Gastrocnemius medialis (tissue), 4 donors: ENCODE measurements around the gene CLDN34. TPM values are rescaled to one million over a fixed set of nuclear protein-coding genes. Genes with fewer than 3 reads are reported as not detected.

Experiments
- ATAC-seq, 2 donors: fragments of 150-250 bp; one replicate each; pipeline ENCODE4 v1.9.1; 2016
- DNase-seq, 2 donors: peaks; one replicate each; pipeline ENCODE4 v3.0.0-alpha.2; 2019
- H3K27ac ChIP-seq, 4 donors: fragments of 200-600 bp; sonication (generic); 1 replicate in 1 of 4; 2 replicates in 3 of 4; pipeline ENCODE4 v1.5.1; 2016 to 2018; ENCODE audit warnings: mild to moderate bottlenecking in 2 of 4, moderate library complexity in 1 of 4
- H3K27me3 ChIP-seq, 3 donors: fragments of 200-600 bp; sonication (generic) in 2 of 3; 1 replicate in 1 of 3; 2 replicates in 2 of 3; pipeline versions ENCODE4 v1.5.1 to v1.6.0; 2016 to 2019; ENCODE audit warnings: mild to moderate bottlenecking in 1 of 3, moderate library complexity in 1 of 3
- H3K36me3 ChIP-seq, 2 donors: fragments of 200-600 bp; sonication (generic) in 1 of 2; one replicate each; pipeline ENCODE4 v1.5.1; 2017 to 2018
- H3K4me1 ChIP-seq, 2 donors: fragments of 200-600 bp; sonication (generic) in 1 of 2; one replicate each; pipeline ENCODE4 v1.5.1; 2016 to 2017; ENCODE audit warnings: mild to moderate bottlenecking in 2 of 2
- H3K4me3 ChIP-seq, 4 donors: fragments of 200-600 bp; sonication (generic) in 3 of 4; 1 replicate in 1 of 4; 2 replicates in 3 of 4; pipeline ENCODE4 v1.5.1; 2016 to 2019; ENCODE audit warnings: mild to moderate bottlenecking in 2 of 4
- H3K9me3 ChIP-seq, 3 donors: fragments of 200-600 bp; sonication (generic) in 2 of 3; 1 replicate in 1 of 3; 2 replicates in 2 of 3; pipeline ENCODE4 v1.5.1; 2016 to 2019
- POLR2A ChIP-seq, 2 donors: fragments of 450-650 bp; IDR thresholded peaks; one replicate each; pipeline ENCODE4 v1.6.1; 2017; ENCODE audit warnings: antibody characterized with exemption in 2 of 2, mild to moderate bottlenecking in 2 of 2, moderate library complexity in 2 of 2
- in situ Hi-C, 4 donors: fragments of 200-750 bp; cut with MboI; loops; one replicate each; pipeline versions ENCODE4 v1.15.0 to v1.8.0; 2017; ENCODE audit warnings: low sequenced_read_pairs in 4 of 4
- intact Hi-C: fragments of 100-400 bp; cut with DNase I; formaldehyde crosslinking; loops from one replicate; pipeline ENCODE4 v1.15.1; 2023; ENCODE audit warnings: low total_unique reads
- total RNA-seq, 4 donors: library from RNA; depleted of rRNA; stranded (reverse); fragments of >200 nt; gene quantifications; one replicate each; pipeline versions ENCODE4 v1.1.0 to v1.2.3, GENCODE V29; 2016
- TF ChIP-seq, protein P1 (sequence below), 5 experiments: fragments of 450-650 bp in 3 of 5; fragments of 200-600 bp in 2 of 5; sonication (generic) in 2 of 5; IDR thresholded peaks in 4 of 5; conservative IDR thresholded peaks in 1 of 5; 1 replicate in 4 of 5; 2 replicates in 1 of 5; pipeline ENCODE4 v1.5.1; 2016 to 2019; ENCODE audit warnings: antibody characterized with exemption in 5 of 5, mild to moderate bottlenecking in 3 of 5, moderate library complexity in 3 of 5

Gene CLDN34
- total RNA-seq, 4 donors from 2014 or later: not detected

DNA sequence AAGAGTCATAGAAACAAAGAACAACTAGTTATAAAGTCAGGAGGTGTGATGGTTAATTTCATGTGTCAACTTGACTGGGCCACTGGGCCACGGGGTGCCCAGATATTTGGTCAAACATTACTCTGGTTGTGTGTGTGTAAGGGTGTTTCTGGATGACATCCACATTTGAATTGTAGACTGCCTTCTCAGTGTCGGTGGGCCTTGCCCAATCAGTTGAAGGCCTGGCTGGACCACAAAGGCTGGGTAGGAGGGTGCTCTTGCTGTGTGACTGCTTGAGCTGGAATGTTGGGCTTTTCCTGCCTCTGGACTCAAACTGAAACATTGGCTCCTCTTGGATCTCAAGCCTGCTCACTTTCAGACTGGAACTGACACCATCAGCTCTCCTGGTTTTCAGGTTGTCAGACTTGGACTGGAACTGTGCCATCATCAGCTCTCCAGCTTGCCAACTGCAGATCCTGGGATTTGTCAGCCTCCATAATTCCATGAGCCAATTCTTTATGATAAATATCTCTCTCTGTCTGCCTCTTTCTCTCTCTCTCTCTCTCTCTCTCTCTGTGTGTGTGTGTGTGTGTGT lies 41.4 kb downstream of the CLDN34 start:
- no peaks in the 10 kb centered on the region for H3K4me1 ChIP-seq
- H3K27me3 ChIP-seq: no peaks in the 10 kb centered on the region
- in situ Hi-C loops (no loop called here), intact Hi-C loops (no loop called here)
- no peak for ATAC-seq
- no peaks in the 10 kb centered on the region for H3K9me3 ChIP-seq
- no peak overlapping the region for H3K4me3 ChIP-seq
- no peak for DNase-seq
- TF ChIP-seq, protein P1, sequence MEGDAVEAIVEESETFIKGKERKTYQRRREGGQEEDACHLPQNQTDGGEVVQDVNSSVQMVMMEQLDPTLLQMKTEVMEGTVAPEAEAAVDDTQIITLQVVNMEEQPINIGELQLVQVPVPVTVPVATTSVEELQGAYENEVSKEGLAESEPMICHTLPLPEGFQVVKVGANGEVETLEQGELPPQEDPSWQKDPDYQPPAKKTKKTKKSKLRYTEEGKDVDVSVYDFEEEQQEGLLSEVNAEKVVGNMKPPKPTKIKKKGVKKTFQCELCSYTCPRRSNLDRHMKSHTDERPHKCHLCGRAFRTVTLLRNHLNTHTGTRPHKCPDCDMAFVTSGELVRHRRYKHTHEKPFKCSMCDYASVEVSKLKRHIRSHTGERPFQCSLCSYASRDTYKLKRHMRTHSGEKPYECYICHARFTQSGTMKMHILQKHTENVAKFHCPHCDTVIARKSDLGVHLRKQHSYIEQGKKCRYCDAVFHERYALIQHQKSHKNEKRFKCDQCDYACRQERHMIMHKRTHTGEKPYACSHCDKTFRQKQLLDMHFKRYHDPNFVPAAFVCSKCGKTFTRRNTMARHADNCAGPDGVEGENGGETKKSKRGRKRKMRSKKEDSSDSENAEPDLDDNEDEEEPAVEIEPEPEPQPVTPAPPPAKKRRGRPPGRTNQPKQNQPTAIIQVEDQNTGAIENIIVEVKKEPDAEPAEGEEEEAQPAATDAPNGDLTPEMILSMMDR (IDR thresholded peaks at IDR 0.05 in 4 of 5, conservative IDR thresholded peaks at IDR 0.05 in 1 of 5): no peak
- TF ChIP-seq POLR2A (IDR thresholded peaks at IDR 0.05): no peak
- H3K36me3 ChIP-seq: no peaks in the 10 kb centered on the region
- H3K27ac ChIP-seq: no peak overlapping the region

DNA sequence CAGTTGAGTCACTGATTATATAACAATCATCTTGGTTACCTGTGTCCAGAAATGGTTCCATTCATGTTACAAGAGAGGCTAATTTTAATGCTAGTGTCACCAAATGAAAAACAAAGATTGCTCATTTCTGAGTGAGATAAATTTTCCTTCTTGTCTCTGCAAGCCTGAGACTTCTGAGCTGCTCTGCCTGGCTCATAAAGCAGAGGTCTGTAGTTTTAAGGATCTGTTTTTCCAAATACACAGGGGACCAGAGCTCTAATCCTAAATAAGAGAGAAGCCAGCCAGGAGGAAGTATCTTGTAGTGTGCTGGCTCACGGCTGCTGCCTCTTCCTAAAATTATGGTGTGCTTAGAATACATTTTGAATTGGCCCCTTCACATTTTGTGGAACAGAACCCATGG lies 42.6 kb downstream of the CLDN34 start:
- intact Hi-C loops: loop anchor here (5.0 to 10.0 kb wide), 3 partner anchors 73 to 1515 kb away; no protein-coding TSS in a partner anchor
- Histone ChIP-seq H3K36me3 (no peaks in the 10 kb centered on the region), H3K9me3 (no peaks in the 10 kb centered on the region), H3K27me3 (no peaks in the 10 kb centered on the region), H3K27ac (no peak overlapping the region), H3K4me3 (no peak overlapping the region), H3K4me1 (no peaks in the 10 kb centered on the region)
- in situ Hi-C loops: no loop called here
- ATAC-seq: no peak
- TF ChIP-seq, protein P1 (IDR thresholded peaks at IDR 0.05 in 4 of 5, conservative IDR thresholded peaks at IDR 0.05 in 1 of 5): no peak
- TF ChIP-seq POLR2A (IDR thresholded peaks at IDR 0.05): no peak
- no peak for DNase-seq

DNA sequence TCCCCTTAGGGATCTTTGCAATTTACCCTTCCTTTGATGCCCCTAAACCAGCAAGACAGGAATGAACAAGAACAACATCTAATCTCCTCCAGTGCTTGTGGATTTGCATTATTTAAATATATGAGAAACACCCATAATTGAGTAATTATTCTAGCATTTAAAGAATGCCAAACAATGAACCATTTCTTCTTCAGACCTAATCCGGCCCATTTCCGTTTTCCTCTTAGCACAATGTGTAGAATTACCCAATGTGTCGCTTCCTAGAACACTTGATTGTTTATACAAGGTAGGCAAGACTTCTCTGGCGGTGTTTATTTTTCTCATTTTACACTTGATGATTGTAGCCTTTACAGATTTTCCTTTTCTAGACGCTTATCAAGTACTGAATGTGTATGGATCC lies 43.5 kb downstream of the CLDN34 start:
- Histone ChIP-seq H3K4me1 (no peaks in the 10 kb centered on the region), H3K9me3 (no peaks in the 10 kb centered on the region), H3K4me3 (no peak overlapping the region), H3K27me3 (no peaks in the 10 kb centered on the region), H3K27ac (peak overlapping the region in 3 of 4 donors; percentile 7 to 41 (median 35)), H3K36me3 (no peaks in the 10 kb centered on the region)
- intact Hi-C loops (loop anchor here (5.0 to 10.0 kb wide), 3 partner anchors 72 to 1514 kb away; no protein-coding TSS in a partner anchor), in situ Hi-C loops (no loop called here)
- TF ChIP-seq, protein P1 (IDR thresholded peaks at IDR 0.05 in 4 of 5, conservative IDR thresholded peaks at IDR 0.05 in 1 of 5): no peak
- TF ChIP-seq POLR2A (IDR thresholded peaks at IDR 0.05): no peak
- ATAC-seq (no peak), DNase-seq (no peak)

GRCh38 chrX:10011261-10011931 lies 44.2 kb downstream of the CLDN34 start:
- peak overlapping the region in 2 of 4 donors; percentile 1 to 41 for H3K27ac ChIP-seq
- H3K4me3 ChIP-seq: no peak overlapping the region
- TF ChIP-seq, protein P1 (IDR thresholded peaks at IDR 0.05 in 4 of 5, conservative IDR thresholded peaks at IDR 0.05 in 1 of 5): no peak
- TF ChIP-seq POLR2A (IDR thresholded peaks at IDR 0.05): no peak
- intact Hi-C loops: loop anchor here (5.0 to 10.0 kb wide), 3 partner anchors 71 to 1513 kb away; no protein-coding TSS in a partner anchor
- H3K4me1 ChIP-seq: no peaks in the 10 kb centered on the region
- H3K36me3 ChIP-seq: no peaks in the 10 kb centered on the region
- ATAC-seq (no peak), DNase-seq (no peak)
- in situ Hi-C loops: no loop called here
- no peaks in the 10 kb centered on the region for H3K9me3 ChIP-seq
- H3K27me3 ChIP-seq: no peaks in the 10 kb centered on the region
